NCI-H1092 (cell line): ENCODE data around the gene MRLN.

Experiments used
- DNase-seq: peaks from one replicate; lab custom pipeline; 2025; lab: John Stamatoyannopoulos, UW

MRLN gene

GRCh38 chr10:59705931-59706330, 47.3 kb downstream of the MRLN start:
- no peak for DNase-seq

DNA sequence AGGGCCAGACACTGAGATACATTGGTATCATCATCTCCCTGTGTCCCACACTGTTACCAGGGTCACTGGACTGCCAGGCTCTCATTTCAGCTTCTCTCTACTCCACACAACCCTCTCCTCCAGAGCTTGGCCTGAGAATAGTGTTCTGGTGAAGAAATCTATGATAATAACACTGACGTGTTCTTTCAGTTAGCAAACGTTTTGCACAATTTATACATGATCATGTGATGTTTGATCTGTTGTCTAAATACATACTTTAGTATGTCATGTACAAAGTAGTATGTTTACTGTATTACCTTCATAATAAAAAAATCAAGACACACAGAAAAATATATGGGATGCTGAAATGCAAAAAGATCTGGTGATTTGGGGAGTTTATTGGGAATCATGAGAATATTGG, 48.6 kb downstream of the MRLN start:
- no peak for DNase-seq

DNA sequence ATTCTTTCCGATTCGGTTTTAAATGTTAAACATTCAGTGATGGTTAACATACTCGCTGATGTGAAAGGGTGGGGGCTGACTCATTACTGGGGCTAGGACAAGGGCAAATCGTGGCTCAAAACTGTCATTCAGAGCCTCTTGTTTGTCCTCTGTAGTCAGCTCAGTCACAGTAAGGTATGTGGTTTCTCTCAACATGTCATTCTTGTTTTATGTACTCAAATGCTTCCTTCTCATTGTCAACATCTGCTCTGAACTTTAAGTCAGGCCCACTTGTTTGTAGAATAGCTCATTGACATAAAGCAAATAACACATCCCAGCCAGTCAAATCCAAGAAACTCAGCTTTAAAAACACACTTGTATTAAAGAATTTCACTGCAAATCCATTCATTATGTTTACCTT, 50.9 kb downstream of the MRLN start:
- no peak for DNase-seq

DNA sequence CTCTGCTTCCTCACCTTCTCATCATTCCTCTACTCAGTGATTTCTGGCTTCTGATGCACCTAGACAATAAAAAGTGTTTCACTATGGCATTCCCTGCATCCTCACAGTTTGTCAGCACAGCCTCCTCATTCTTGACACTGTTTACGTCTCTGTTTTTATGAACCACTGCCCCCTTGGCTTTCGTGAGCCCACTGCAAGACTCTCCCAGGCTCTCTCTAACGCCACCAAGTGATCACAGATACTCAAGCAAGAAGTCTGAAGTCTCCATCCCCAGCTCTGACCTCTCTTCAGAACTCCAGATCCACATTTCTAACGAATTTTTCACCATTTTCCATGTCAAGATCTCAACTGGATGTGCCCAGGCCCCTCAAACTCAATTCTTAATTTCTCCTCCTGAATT, 52.5 kb downstream of the MRLN start:
- no peak for DNase-seq

GRCh38 chr10:59698326-59698725, 54.9 kb downstream of the MRLN start:
- DNase-seq = no peak

DNA sequence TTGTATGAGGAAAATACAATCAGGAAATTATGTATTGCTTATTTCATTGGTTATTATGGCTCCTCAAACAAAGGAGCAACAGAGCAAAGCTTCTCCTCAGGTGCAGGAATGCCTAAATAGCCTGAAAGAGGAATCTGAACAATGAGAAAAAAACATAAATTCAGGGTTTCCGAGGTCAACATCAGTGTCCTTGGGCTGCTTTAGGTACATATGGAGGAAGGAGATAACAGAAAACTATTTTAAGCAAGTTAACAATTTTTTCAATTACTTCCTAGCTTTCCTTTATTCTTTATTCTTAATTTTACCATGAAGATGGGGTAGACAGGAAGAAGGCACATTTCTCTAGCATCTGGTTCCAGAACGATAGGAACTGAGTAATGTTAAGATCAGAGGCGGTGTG, 57.6 kb downstream of the MRLN start:
- no peak for DNase-seq

- no peak for DNase-seq
Measured at GRCh38 chr10:59694936-59695335, 58.3 kb downstream of the MRLN start.

DNA sequence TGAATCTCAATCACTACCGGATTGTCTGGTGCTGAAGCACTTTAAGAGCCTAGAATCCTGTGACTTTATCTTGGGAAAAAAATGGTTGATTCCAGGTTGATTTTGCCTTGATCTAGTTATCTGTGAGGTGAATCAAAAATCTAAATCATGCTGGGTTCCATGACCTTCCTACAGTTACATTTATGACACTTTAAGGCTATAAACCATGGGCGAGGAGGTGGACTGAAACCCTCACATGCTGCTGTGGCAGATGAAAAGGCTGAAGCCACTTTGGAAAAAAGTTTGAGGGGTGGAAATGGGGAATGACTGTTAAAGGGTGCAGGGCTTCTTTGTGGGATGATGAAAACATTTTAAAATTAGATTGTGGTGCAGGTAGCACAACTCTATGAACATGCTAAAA, 61.1 kb downstream of the MRLN start:
- no peak for DNase-seq

- DNase-seq = no peak
Measured at GRCh38 chr10:59688921-59689351, 64.3 kb downstream of the MRLN start.

DNA sequence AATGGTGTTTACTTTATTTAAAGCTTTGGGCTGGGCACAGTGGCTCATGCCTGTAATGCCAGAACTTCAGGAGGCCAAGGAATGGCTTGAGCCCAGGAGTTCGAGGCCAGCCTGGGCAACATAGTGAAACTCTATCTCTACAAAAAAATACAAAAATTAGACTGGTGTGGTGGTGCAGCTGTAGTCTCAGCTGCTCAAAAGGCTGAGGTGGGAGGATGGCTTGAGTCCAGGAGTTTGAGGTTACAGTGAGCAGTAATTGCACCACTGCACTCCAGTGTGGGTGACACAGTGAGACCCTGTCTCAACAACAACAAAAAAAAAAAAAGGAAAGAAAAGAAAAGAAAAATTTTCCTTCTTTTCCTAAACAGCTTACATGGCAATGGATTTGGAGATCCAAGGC, 65.6 kb downstream of the MRLN start:
- DNase-seq = no peak
